ENCODE measurements around the gene LDAH.

The LDAH gene

GRCh38 chr2:20637147-20637546 lies 185.8 kb downstream of the LDAH start:
- DNase-seq (ENCODE audit: low read depth, low spot score), result no peak

GRCh38 chr2:20635675-20636584 lies 187.0 kb downstream of the LDAH start:
- DNase-seq (ENCODE audit: low read depth, low spot score), result no peak

- no peak for DNase-seq (ENCODE audit: low read depth, low spot score)
Observed at GRCh38 chr2:20635113-20635510, 187.8 kb downstream of the LDAH start.

GRCh38 chr2:20634507-20635112 lies 188.3 kb downstream of the LDAH start:
- DNase-seq (ENCODE audit: low read depth, low spot score), result no peak

Measured in activated CD4-positive, CD25-positive, alpha-beta regulatory T cell treated with anti-CD3 and anti-CD28 coated beads, Interleukin-2, amount 50 U/mL, for 16 hours (primary cell).